Endothelial cell of umbilical vein (primary cell): ENCODE measurements around the gene PKNOX1.

Experiments
- EZH2 ChIP-seq: IDR thresholded peaks from 2 replicates; pipeline ENCODE4 v1.6.1; 2012; ENCODE audit warnings: borderline replicate concordance, low read depth, mild to moderate bottlenecking, moderate library complexity, low read length, inconsistent platforms; ENCODE audit not compliant: severe bottlenecking
- POLR2A ChIP-seq: IDR thresholded peaks from 2 replicates; pipeline ENCODE4 v1.6.1; 2012; ENCODE audit warnings: low read depth, mild to moderate bottlenecking, control low read depth, low read length
- POLR2AphosphoS5 ChIP-seq: IDR thresholded peaks from 2 replicates; pipeline ENCODE4 v1.6.1; 2012; ENCODE audit warnings: low read depth, mild to moderate bottlenecking, control low read depth, low read length, moderate library complexity; ENCODE audit not compliant: insufficient read depth
- TF ChIP-seq, protein P1 (sequence below), 2 donors: IDR thresholded peaks; 1 replicate in 1 of 2; 2 replicates in 1 of 2; pipeline ENCODE4 v1.5.1; 2011; ENCODE audit warnings: low read length in 2 of 2, mild to moderate bottlenecking in 2 of 2, moderate library complexity in 2 of 2, control low read depth in 1 of 2, inconsistent platforms in 1 of 2, low read depth in 1 of 2; ENCODE audit not compliant: insufficient read depth in 1 of 2; ENCODE audit errors: extremely low read depth in 1 of 2

- TF ChIP-seq, protein P1, sequence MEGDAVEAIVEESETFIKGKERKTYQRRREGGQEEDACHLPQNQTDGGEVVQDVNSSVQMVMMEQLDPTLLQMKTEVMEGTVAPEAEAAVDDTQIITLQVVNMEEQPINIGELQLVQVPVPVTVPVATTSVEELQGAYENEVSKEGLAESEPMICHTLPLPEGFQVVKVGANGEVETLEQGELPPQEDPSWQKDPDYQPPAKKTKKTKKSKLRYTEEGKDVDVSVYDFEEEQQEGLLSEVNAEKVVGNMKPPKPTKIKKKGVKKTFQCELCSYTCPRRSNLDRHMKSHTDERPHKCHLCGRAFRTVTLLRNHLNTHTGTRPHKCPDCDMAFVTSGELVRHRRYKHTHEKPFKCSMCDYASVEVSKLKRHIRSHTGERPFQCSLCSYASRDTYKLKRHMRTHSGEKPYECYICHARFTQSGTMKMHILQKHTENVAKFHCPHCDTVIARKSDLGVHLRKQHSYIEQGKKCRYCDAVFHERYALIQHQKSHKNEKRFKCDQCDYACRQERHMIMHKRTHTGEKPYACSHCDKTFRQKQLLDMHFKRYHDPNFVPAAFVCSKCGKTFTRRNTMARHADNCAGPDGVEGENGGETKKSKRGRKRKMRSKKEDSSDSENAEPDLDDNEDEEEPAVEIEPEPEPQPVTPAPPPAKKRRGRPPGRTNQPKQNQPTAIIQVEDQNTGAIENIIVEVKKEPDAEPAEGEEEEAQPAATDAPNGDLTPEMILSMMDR (IDR thresholded peaks at IDR 0.05; ENCODE audit: extremely low read depth in 1 of 2, insufficient read depth in 1 of 2, low read depth in 1 of 2, low read length in 2 of 2) = no peak
- TF ChIP-seq EZH2 (no peak), POLR2A (no peak), POLR2AphosphoS5 (no peak)
Observed at GRCh38 chr21:42989816-42990650, 15.7 kb downstream of the PKNOX1 start.
